Caco-2 (cell line): ENCODE results near the gene PDE3B. TPM values are rescaled to one million over a fixed set of nuclear protein-coding genes. Genes with fewer than 3 reads are reported as not detected.
A peak's percentile ranks its signal among the peaks of the same experiment; 100 is the strongest.

Experiments
- BruUV-seq: library from RNA; stranded (reverse); fragments of 400-500 nt; replicated peaks from 2 replicates; lab custom pipeline; 2021; lab: Mats Ljungman, UMichigan
- CTCF ChIA-PET: fragments of 300-600 bp; sonication (Branson Sonifier 250); formaldehyde crosslinking; loops from one replicate; lab custom pipeline; 2022; ENCODE audit warnings: antibody characterized with exemption; lab: Charles Lee
- POLR2A ChIA-PET: fragments of 300-600 bp; sonication (Branson Sonifier 250); formaldehyde crosslinking; loops from one replicate; lab custom pipeline; 2022; ENCODE audit warnings: antibody characterized with exemption; lab: Charles Lee
- DNase-seq, 2 experiments: peaks; one replicate each; pipeline versions ENCODE4 v3.0.0 to v3.0.0-alpha.2; 2020 to 2022
- H3K27me3 ChIP-seq: replicated peaks from 2 replicates; pipeline ENCODE4 v1.6.0; 2011; ENCODE audit warnings: low read length; ENCODE audit not compliant: control insufficient read depth, insufficient read depth
- H3K36me3 ChIP-seq: 2 replicates; pipeline ENCODE4 v1.5.1; 2011; ENCODE audit warnings: low read length; ENCODE audit not compliant: control insufficient read depth, insufficient read depth
- H3K4me1 ChIP-seq: fragments of 250-450 bp; sonication (Bioruptor Pico); 2 replicates; pipeline ENCODE4 v1.5.1; 2020; ENCODE audit warnings: mild to moderate bottlenecking
- H3K4me3 ChIP-seq: 2 replicates; pipeline ENCODE4 v1.5.1; 2011; ENCODE audit warnings: low read depth, mild to moderate bottlenecking, control low read depth, low read length
- H3K9me3 ChIP-seq: fragments of 250-450 bp; sonication (Bioruptor Pico); 2 replicates; pipeline ENCODE4 v1.5.1; 2020; ENCODE audit warnings: mild to moderate bottlenecking, moderate library complexity
- H3K27ac Mint-ChIP-seq: one replicate; pipeline ENCODE4 v1.8.0; 2022; ENCODE audit warnings: mixed read lengths; ENCODE audit not compliant: unreplicated experiment
- H3K27me3 Mint-ChIP-seq: one replicate; pipeline ENCODE4 v1.8.0; 2022; ENCODE audit warnings: mixed read lengths; ENCODE audit not compliant: insufficient read depth, unreplicated experiment
- H3K36me3 Mint-ChIP-seq: one replicate; pipeline ENCODE4 v1.8.0; 2022; ENCODE audit warnings: mild to moderate bottlenecking, mixed read lengths; ENCODE audit not compliant: insufficient read depth, unreplicated experiment
- H3K4me1 Mint-ChIP-seq: one replicate; pipeline ENCODE4 v1.8.0; 2022; ENCODE audit warnings: low read depth, mixed read lengths; ENCODE audit not compliant: unreplicated experiment
- H3K4me3 Mint-ChIP-seq: one replicate; pipeline ENCODE4 v1.8.0; 2022; ENCODE audit warnings: mild to moderate bottlenecking, moderate library complexity, mixed read lengths; ENCODE audit not compliant: unreplicated experiment
- H3K9me3 Mint-ChIP-seq: one replicate; pipeline ENCODE4 v1.8.0; 2022; ENCODE audit warnings: mixed read lengths; ENCODE audit not compliant: unreplicated experiment
- CTCF ChIP-seq, 2 experiments: fragments of 200-600 bp in 1 of 2; IDR thresholded peaks; 1 replicate in 1 of 2; 2 replicates in 1 of 2; pipeline versions ENCODE4 v1.5.1 to v1.8.0; 2011 to 2022; ENCODE audit warnings: antibody characterized with exemption in 1 of 2, control low read depth in 1 of 2, inconsistent platforms in 1 of 2, low read depth in 1 of 2, low read length in 1 of 2, mild to moderate bottlenecking in 1 of 2, moderate library complexity in 1 of 2; ENCODE audit not compliant: insufficient read depth in 1 of 2, severe bottlenecking in 1 of 2, unreplicated experiment in 1 of 2
- intact Hi-C: fragments of 100-400 bp; cut with micrococcal nuclease; formaldehyde crosslinking; loops from one replicate; pipeline ENCODE4 v1.10.0; 2022; ENCODE audit not compliant: unreplicated experiment
- total RNA-seq: library from RNA; stranded (reverse); gene quantifications from 2 replicates; pipeline ENCODE4 v1.2.3, GENCODE V29; 2022

Gene PDE3B
- total RNA-seq, 1 experiment from 2014 or later: 21.8 TPM

GRCh38 chr11:14898906-14899305, 255.3 kb downstream of the PDE3B start:
- POLR2A ChIA-PET: no interaction called here
- Mint-ChIP-seq H3K4me1 (no peaks in the 10 kb centered on the region), H3K27ac (no peak overlapping the region), H3K9me3 (no peaks in the 10 kb centered on the region), H3K4me3 (no peak overlapping the region), H3K36me3 (no peaks in the 10 kb centered on the region), H3K27me3 (no peaks in the 10 kb centered on the region)
- no peaks in the 10 kb centered on the region for H3K27me3 ChIP-seq
- no TSS peak for BruUV-seq
- H3K36me3 ChIP-seq: no peaks in the 10 kb centered on the region
- CTCF ChIA-PET: no interaction called here
- no peaks in the 10 kb centered on the region for H3K4me1 ChIP-seq
- intact Hi-C loops: no loop called here
- H3K9me3 ChIP-seq: no peaks in the 10 kb centered on the region
- DNase-seq: no peak
- no peak for TF ChIP-seq CTCF (IDR thresholded peaks at IDR 0.05; ENCODE audit: insufficient read depth in 1 of 2, low read depth in 1 of 2, low read length in 1 of 2, severe bottlenecking in 1 of 2, unreplicated experiment in 1 of 2)
- no peak overlapping the region for H3K4me3 ChIP-seq

GRCh38 chr11:14902650-14903350, 259.2 kb downstream of the PDE3B start:
- Histone ChIP-seq H3K27me3 (no peaks in the 10 kb centered on the region), H3K4me1 (no peaks in the 10 kb centered on the region), H3K4me3 (no peak overlapping the region), H3K36me3 (no peaks in the 10 kb centered on the region), H3K9me3 (no peaks in the 10 kb centered on the region)
- ChIA-PET CTCF (interaction anchor here (0.6 to 0.9 kb wide), 2 partner anchors 113 to 278 kb away, joined by 3 to 10 read pairs; no protein-coding TSS in a partner anchor), POLR2A (interaction anchor here (0.5 kb wide), 1 partner anchor 363 kb away, joined by 3 read pairs; no protein-coding TSS in a partner anchor)
- intact Hi-C loops: no loop called here
- DNase-seq: no peak
- no TSS peak for BruUV-seq
- Mint-ChIP-seq H3K4me1 (peaks cover 3% of the 10 kb centered on the region), H3K36me3 (no peaks in the 10 kb centered on the region), H3K4me3 (no peak overlapping the region), H3K9me3 (no peaks in the 10 kb centered on the region), H3K27ac (no peak overlapping the region), H3K27me3 (no peaks in the 10 kb centered on the region)
- no peak for TF ChIP-seq CTCF (IDR thresholded peaks at IDR 0.05; ENCODE audit: insufficient read depth in 1 of 2, low read depth in 1 of 2, low read length in 1 of 2, severe bottlenecking in 1 of 2, unreplicated experiment in 1 of 2)

GRCh38 chr11:14904745-14905103, 261.1 kb downstream of the PDE3B start:
- no peak for DNase-seq
- no peaks in the 10 kb centered on the region for H3K27me3 ChIP-seq
- ChIA-PET POLR2A (no interaction called here), CTCF (no interaction called here)
- H3K27me3 Mint-ChIP-seq: no peaks in the 10 kb centered on the region
- no peak overlapping the region for H3K4me3 ChIP-seq
- H3K9me3 ChIP-seq: no peaks in the 10 kb centered on the region
- BruUV-seq: no TSS peak
- H3K4me1 ChIP-seq: peaks cover 6% of the 10 kb centered on the region; the same call in 1 of the 2 replicates
- no peaks in the 10 kb centered on the region for H3K36me3 ChIP-seq
- intact Hi-C loops: no loop called here
- peaks cover 12% of the 10 kb centered on the region for H3K4me1 Mint-ChIP-seq
- no peaks in the 10 kb centered on the region for H3K9me3 Mint-ChIP-seq
- no peak overlapping the region for H3K4me3 Mint-ChIP-seq
- no peaks in the 10 kb centered on the region for H3K36me3 Mint-ChIP-seq
- H3K27ac Mint-ChIP-seq: no peak overlapping the region
- TF ChIP-seq CTCF (IDR thresholded peaks at IDR 0.05; ENCODE audit: insufficient read depth in 1 of 2, low read depth in 1 of 2, low read length in 1 of 2, severe bottlenecking in 1 of 2, unreplicated experiment in 1 of 2): peak in 1 of 2 experiments; percentile 43
